CD14-positive monocyte (primary cell): ENCODE measurements around the gene TPGS1. TPM values are rescaled to one million over a fixed set of nuclear protein-coding genes. Genes with fewer than 3 reads are reported as not detected.

Source experiments
- DNase-seq, 3 donors: peaks; one replicate each; pipeline ENCODE4 v3.0.0-alpha.2; 2011 to 2022
- H2AFZ ChIP-seq: 2 replicates; pipeline ENCODE4 v1.6.0; 2012; ENCODE audit warnings: mild to moderate bottlenecking, low read depth, low read length, inconsistent platforms; ENCODE audit not compliant: insufficient read depth, poor library complexity, severe bottlenecking
- H3K27ac ChIP-seq, 2 donors: 1 replicate in 1 of 2; 2 replicates in 1 of 2; pipeline ENCODE4 v1.5.1; 2012 to 2013; ENCODE audit warnings: low read length in 2 of 2, control low read depth in 1 of 2, inconsistent platforms in 1 of 2, low read depth in 1 of 2, mild to moderate bottlenecking in 1 of 2
- H3K27me3 ChIP-seq, 2 donors: one replicate each; pipeline versions ENCODE4 v1.6.0 to v1.6.1; 2011 to 2013; ENCODE audit warnings: low read length in 2 of 2; ENCODE audit not compliant: control insufficient read depth in 2 of 2, insufficient read depth in 2 of 2
- H3K36me3 ChIP-seq, 2 donors: replicated peaks in 1 of 2; 1 replicate in 1 of 2; 2 replicates in 1 of 2; pipeline versions ENCODE4 v1.5.1 to v1.6.1; 2012 to 2013; ENCODE audit warnings: low read length in 2 of 2, control low read depth in 1 of 2, inconsistent platforms in 1 of 2, mild to moderate bottlenecking in 1 of 2; ENCODE audit not compliant: insufficient read depth in 2 of 2, control insufficient read depth in 1 of 2
- H3K4me1 ChIP-seq, 2 donors: 1 replicate in 1 of 2; 2 replicates in 1 of 2; pipeline versions ENCODE4 v1.5.1 to v1.6.1; 2012 to 2013; ENCODE audit warnings: low read length in 2 of 2, control low read depth in 1 of 2, inconsistent platforms in 1 of 2, mild to moderate bottlenecking in 1 of 2, moderate library complexity in 1 of 2; ENCODE audit not compliant: insufficient read depth in 2 of 2, control insufficient read depth in 1 of 2
- H3K4me2 ChIP-seq: replicated peaks from 2 replicates; pipeline ENCODE3; 2012; ENCODE audit warnings: low read length, moderate library complexity, mild to moderate bottlenecking; ENCODE audit not compliant: poor library complexity, severe bottlenecking; ENCODE audit errors: extremely low read depth
- H3K4me3 ChIP-seq, 3 experiments: fragments of 200-600 bp in 1 of 3; sonication (generic) in 1 of 3; replicated peaks in 1 of 3; 1 replicate in 2 of 3; 2 replicates in 1 of 3; pipeline ENCODE4 v1.5.1; 2011 to 2013; ENCODE audit warnings: low read length in 3 of 3, mild to moderate bottlenecking in 3 of 3, control low read depth in 2 of 3, low read depth in 2 of 3, inconsistent platforms in 1 of 3, moderate library complexity in 1 of 3
- H3K79me2 ChIP-seq: 2 replicates; pipeline ENCODE4 v1.6.0; 2012; ENCODE audit warnings: mild to moderate bottlenecking, control low read depth, inconsistent platforms, low read length, moderate library complexity; ENCODE audit not compliant: insufficient read depth
- H3K9ac ChIP-seq: 2 replicates; pipeline ENCODE4 v1.6.0; 2017; ENCODE audit warnings: low read length, mild to moderate bottlenecking; ENCODE audit not compliant: insufficient read depth, poor library complexity, severe bottlenecking
- H3K9me3 ChIP-seq, 2 donors: replicated peaks in 1 of 2; 1 replicate in 1 of 2; 2 replicates in 1 of 2; pipeline versions ENCODE4 v1.5.1 to v1.6.1; 2012 to 2013; ENCODE audit warnings: low read length in 2 of 2, control low read depth in 1 of 2; ENCODE audit not compliant: control insufficient read depth in 1 of 2, insufficient read depth in 1 of 2
- H4K20me1 ChIP-seq: 2 replicates; pipeline ENCODE4 v1.6.0; 2012; ENCODE audit warnings: mild to moderate bottlenecking, low read length, control low read depth, moderate library complexity; ENCODE audit not compliant: insufficient read depth
- H3K27ac Mint-ChIP-seq, 7 donors: one replicate each; pipeline ENCODE4 v1.8.0; 2020; ENCODE audit warnings: mild to moderate bottlenecking in 7 of 7, mixed read lengths in 7 of 7, moderate library complexity in 6 of 7, inconsistent platforms in 2 of 7
- H3K27me3 Mint-ChIP-seq, 3 donors: one replicate each; pipeline ENCODE4 v1.8.0; 2021 to 2022; ENCODE audit warnings: low read depth in 3 of 3, mild to moderate bottlenecking in 3 of 3, mixed read lengths in 3 of 3, moderate library complexity in 3 of 3, inconsistent platforms in 1 of 3
- H3K36me3 Mint-ChIP-seq, 2 donors: one replicate each; pipeline ENCODE4 v1.8.0; 2020; ENCODE audit warnings: mixed read lengths in 2 of 2, inconsistent platforms in 1 of 2, mild to moderate bottlenecking in 1 of 2
- H3K4me1 Mint-ChIP-seq: one replicate; pipeline ENCODE4 v1.8.0; 2020; ENCODE audit warnings: mild to moderate bottlenecking, mixed read lengths
- H3K4me3 Mint-ChIP-seq, 2 donors: one replicate each; pipeline ENCODE4 v1.8.0; 2020; ENCODE audit warnings: mild to moderate bottlenecking in 2 of 2, mixed read lengths in 2 of 2, moderate library complexity in 1 of 2
- H3K9me3 Mint-ChIP-seq, 7 donors: one replicate each; pipeline ENCODE4 v1.8.0; 2020 to 2022; ENCODE audit warnings: mixed read lengths in 7 of 7, mild to moderate bottlenecking in 6 of 7, moderate library complexity in 6 of 7, inconsistent platforms in 2 of 7
- WGBS: methylation state at CpG from one replicate; pipeline ENCODE4 v1.1.5; 2013; ENCODE audit warnings: missing lambda C conversion rate; ENCODE audit not compliant: insufficient coverage; 5-methylcytosine and 5-hydroxymethylcytosine counted together
- intact Hi-C, 2 donors: fragments of 100-400 bp; cut with micrococcal nuclease; formaldehyde crosslinking; loops; one replicate each; pipeline versions ENCODE4 v1.15.0 to v1.15.1; 2023
- polyA plus RNA-seq, 3 donors: library from polyadenylated mRNA; depleted of rRNA in 1 of 3; unstranded in 2 of 3; stranded (reverse) in 1 of 3; fragments of 300-500 nt in 2 of 3; fragments of >200 nt in 1 of 3; fragmentation: Illumina TruSeq in 2 of 3; gene quantifications; 1 replicate in 2 of 3; 2 replicates in 1 of 3; pipeline ENCODE4 v1.2.3, GENCODE V29; 2012 to 2021
- TF ChIP-seq, protein P1 (sequence below): fragments of 200-600 bp; IDR thresholded peaks from one replicate; pipeline ENCODE4 v1.8.0; 2022; ENCODE audit warnings: antibody characterized with exemption, mild to moderate bottlenecking

TPGS1 gene
- polyA plus RNA-seq, 3 donors, result 9.2 to 48.1 (median 14.2) TPM

DNA sequence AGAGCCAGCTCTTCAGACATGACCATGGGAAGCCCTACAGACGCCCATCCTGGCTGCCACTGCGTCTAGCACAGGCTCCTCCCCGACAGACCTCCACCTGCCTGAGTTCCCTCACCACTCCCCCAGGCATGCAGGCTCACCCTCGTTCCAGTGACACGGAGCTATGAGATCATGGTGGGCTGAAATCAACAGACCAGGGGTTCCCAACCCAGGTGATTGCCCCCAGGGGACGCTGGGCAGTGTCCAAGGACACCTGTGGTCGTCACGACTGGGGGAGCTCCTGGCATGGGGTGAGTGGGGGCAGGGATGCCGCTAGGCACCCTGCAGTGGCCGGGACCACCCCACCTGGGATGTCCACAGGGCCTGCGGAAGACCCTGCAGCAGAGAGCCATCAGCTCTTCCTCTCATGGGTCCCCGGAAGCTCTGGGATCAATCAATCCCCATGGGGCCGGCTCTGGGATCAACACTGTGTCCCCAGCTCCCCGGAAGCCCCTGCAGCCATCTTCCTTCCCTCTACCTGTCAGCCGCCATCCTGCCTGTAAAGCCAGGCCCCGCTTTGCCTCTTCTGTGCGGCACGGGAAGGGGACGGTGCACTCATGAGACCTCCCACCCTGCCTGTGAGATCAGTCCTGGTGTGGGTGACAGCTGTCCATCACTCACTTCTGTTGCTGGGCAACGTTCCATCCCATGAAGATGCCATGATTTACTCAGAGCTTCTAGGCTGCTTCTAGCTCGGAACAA, 23.8 kb upstream of the TPGS1 start:
- no peak overlapping the region for H3K27ac Mint-ChIP-seq
- H4K20me1 ChIP-seq, result no peaks in the 10 kb centered on the region
- no peaks in the 10 kb centered on the region for H3K36me3 ChIP-seq
- no peak overlapping the region for H3K4me3 ChIP-seq
- no peak for DNase-seq
- H3K27me3 ChIP-seq, result peaks cover 0 to 9% of the 10 kb centered on the region in 2 donors
- no peak overlapping the region for H3K27ac ChIP-seq
- no peak overlapping the region for H2AFZ ChIP-seq
- H3K9me3 Mint-ChIP-seq, result peaks cover 17 to 34% (median 23%) of the 10 kb centered on the region in 7 donors
- H3K4me1 ChIP-seq, result peaks cover 5 to 8% of the 10 kb centered on the region in 2 donors
- intact Hi-C loops, result loop anchor here in 1 of 2 donors (10.0 kb wide), 1 partner anchor 139 kb away; the partner anchor contains the start of gene MIER2
- H3K4me3 Mint-ChIP-seq, result no peak overlapping the region
- TF ChIP-seq, protein P1, sequence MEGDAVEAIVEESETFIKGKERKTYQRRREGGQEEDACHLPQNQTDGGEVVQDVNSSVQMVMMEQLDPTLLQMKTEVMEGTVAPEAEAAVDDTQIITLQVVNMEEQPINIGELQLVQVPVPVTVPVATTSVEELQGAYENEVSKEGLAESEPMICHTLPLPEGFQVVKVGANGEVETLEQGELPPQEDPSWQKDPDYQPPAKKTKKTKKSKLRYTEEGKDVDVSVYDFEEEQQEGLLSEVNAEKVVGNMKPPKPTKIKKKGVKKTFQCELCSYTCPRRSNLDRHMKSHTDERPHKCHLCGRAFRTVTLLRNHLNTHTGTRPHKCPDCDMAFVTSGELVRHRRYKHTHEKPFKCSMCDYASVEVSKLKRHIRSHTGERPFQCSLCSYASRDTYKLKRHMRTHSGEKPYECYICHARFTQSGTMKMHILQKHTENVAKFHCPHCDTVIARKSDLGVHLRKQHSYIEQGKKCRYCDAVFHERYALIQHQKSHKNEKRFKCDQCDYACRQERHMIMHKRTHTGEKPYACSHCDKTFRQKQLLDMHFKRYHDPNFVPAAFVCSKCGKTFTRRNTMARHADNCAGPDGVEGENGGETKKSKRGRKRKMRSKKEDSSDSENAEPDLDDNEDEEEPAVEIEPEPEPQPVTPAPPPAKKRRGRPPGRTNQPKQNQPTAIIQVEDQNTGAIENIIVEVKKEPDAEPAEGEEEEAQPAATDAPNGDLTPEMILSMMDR, result no peak
- H3K4me2 ChIP-seq, result no peak overlapping the region
- H3K4me1 Mint-ChIP-seq, result peaks cover 10% of the 10 kb centered on the region
- no peaks in the 10 kb centered on the region for H3K79me2 ChIP-seq
- peaks cover 28 to 47% (median 46%) of the 10 kb centered on the region in 3 donors for H3K27me3 Mint-ChIP-seq
- H3K36me3 Mint-ChIP-seq, result no peaks in the 10 kb centered on the region
- H3K9me3 ChIP-seq, result peaks cover 13 to 19% of the 10 kb centered on the region in 2 donors
- no peak overlapping the region for H3K9ac ChIP-seq
- 68% methylated on average over 18 of the region's 21 CpGs for WGBS

DNA sequence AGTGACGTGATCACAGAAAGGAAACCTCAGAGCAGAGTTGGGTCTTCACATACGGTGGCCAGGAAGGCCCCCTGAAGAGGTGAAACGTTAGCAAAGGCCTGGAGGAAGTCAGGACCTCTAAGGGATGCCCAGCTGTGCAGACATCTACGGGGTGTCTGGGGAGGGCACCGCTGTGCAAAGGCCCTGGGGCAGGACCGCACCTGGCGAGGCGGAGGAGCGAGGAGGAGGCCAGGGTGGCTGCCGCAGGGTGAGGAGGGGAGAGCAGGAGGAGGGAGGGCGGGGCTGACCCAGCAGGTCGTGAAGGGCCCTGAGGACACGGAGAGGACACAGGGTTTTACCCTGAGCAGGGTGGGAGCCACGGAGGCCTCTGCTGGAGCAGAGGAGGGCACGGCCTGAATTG, 22.8 kb upstream of the TPGS1 start:
- H3K9me3 ChIP-seq, result peaks cover 13 to 19% of the 10 kb centered on the region in 2 donors
- intact Hi-C loops, result loop anchor here in 1 of 2 donors (10.0 kb wide), 1 partner anchor 140 kb away; the partner anchor contains the start of gene MIER2
- no peaks in the 10 kb centered on the region for H3K79me2 ChIP-seq
- no peaks in the 10 kb centered on the region for H4K20me1 ChIP-seq
- H2AFZ ChIP-seq, result no peak overlapping the region
- no peak for DNase-seq
- Mint-ChIP-seq H3K36me3 (no peaks in the 10 kb centered on the region), H3K4me3 (no peak overlapping the region), H3K27ac (no peak overlapping the region), H3K4me1 (peaks cover 12% of the 10 kb centered on the region), H3K27me3 (peaks cover 28 to 41% (median 38%) of the 10 kb centered on the region in 3 donors), H3K9me3 (peaks cover 17 to 34% (median 23%) of the 10 kb centered on the region in 7 donors)
- peaks cover 0 to 9% of the 10 kb centered on the region in 2 donors for H3K27me3 ChIP-seq
- H3K4me1 ChIP-seq, result peaks cover 6 to 12% of the 10 kb centered on the region in 2 donors
- WGBS, result 69% methylated on average over 14 of the region's 15 CpGs
- TF ChIP-seq, protein P1, result no peak
- H3K4me3 ChIP-seq, result no peak overlapping the region
- H3K4me2 ChIP-seq, result no peak overlapping the region
- no peaks in the 10 kb centered on the region for H3K36me3 ChIP-seq
- H3K27ac ChIP-seq, result no peak overlapping the region
- H3K9ac ChIP-seq, result no peak overlapping the region
